Measurements from ENCODE around the gene NOL7. TPM values are rescaled to one million over a fixed set of nuclear protein-coding genes. Genes with fewer than 3 reads are reported as not detected.

NOL7 gene
- total and polyA plus RNA-seq, 2 experiments from 2014 or later = 97.2 to 251 TPM

- Histone ChIP-seq H3K79me2 (replicated peaks; ENCODE audit: insufficient read depth) (no peaks in the 10 kb centered on the region), H3K27me3 (ENCODE audit: insufficient read depth) (no peaks in the 10 kb centered on the region), H3K27ac (ENCODE audit: low read depth) (no peak overlapping the region), H3F3A (replicated peaks; ENCODE audit: low read depth) (no peaks in the 10 kb centered on the region; the same call in 1 of the 2 replicates), H3K4me2 (no peak overlapping the region), H3K36me3 (ENCODE audit: insufficient read depth) (peaks cover 5% of the 10 kb centered on the region; the same call in 1 of the 2 replicates), H2AFZ (no peak overlapping the region), H3K4me1 (ENCODE audit: insufficient read depth) (no peaks in the 10 kb centered on the region), H3K9me2 (ENCODE audit: insufficient read depth) (no peaks in the 10 kb centered on the region), H3K4me3 (no peak overlapping the region), H4K20me1 (replicated peaks; ENCODE audit: insufficient read depth) (no peaks in the 10 kb centered on the region)
- Mint-ChIP-seq H3K4me1 (0 out of 3 replicates have a peak, but pooled peaks cover 2% of the 10 kb centered on the region), H3K36me3 (ENCODE audit: low read depth) (peaks cover 23% of the 10 kb centered on the region), H3K27me3 (ENCODE audit: insufficient read depth, low read depth, poor library complexity) (no peaks in the 10 kb centered on the region), H3K4me3 (no peak overlapping the region), H3K9me3 (no peaks in the 10 kb centered on the region), H3K27ac (no peak overlapping the region)
- TF ChIP-seq EZH2phosphoT487 (IDR thresholded peaks at IDR 0.05; ENCODE audit: unreplicated experiment) (no peak), STAT1 (IDR thresholded peaks at IDR 0.05; ENCODE audit: unreplicated experiment) (no peak), CREB1 (CRISPR knock-in tag; IDR thresholded peaks at IDR 0.05; ENCODE audit: low read depth) (no peak), EZH2 (IDR thresholded peaks at IDR 0.05; ENCODE audit: low read depth, unreplicated experiment) (no peak), POLR2AphosphoS5 (IDR thresholded peaks at IDR 0.05; ENCODE audit: low read depth) (no peak), NANOG (IDR thresholded peaks at IDR 0.05; ENCODE audit: borderline replicate concordance) (no peak), ZNF331 (CRISPR knock-in tag; IDR thresholded peaks at IDR 0.05; ENCODE audit: low read depth) (no peak), JUNB (IDR thresholded peaks at IDR 0.05; ENCODE audit: unreplicated experiment) (no peak), REST (IDR thresholded peaks at IDR 0.05; ENCODE audit: unreplicated experiment) (no peak), ZNF114 (CRISPR knock-in tag; IDR thresholded peaks at IDR 0.05) (no peak)
- TF ChIP-seq, protein P1, sequence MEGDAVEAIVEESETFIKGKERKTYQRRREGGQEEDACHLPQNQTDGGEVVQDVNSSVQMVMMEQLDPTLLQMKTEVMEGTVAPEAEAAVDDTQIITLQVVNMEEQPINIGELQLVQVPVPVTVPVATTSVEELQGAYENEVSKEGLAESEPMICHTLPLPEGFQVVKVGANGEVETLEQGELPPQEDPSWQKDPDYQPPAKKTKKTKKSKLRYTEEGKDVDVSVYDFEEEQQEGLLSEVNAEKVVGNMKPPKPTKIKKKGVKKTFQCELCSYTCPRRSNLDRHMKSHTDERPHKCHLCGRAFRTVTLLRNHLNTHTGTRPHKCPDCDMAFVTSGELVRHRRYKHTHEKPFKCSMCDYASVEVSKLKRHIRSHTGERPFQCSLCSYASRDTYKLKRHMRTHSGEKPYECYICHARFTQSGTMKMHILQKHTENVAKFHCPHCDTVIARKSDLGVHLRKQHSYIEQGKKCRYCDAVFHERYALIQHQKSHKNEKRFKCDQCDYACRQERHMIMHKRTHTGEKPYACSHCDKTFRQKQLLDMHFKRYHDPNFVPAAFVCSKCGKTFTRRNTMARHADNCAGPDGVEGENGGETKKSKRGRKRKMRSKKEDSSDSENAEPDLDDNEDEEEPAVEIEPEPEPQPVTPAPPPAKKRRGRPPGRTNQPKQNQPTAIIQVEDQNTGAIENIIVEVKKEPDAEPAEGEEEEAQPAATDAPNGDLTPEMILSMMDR (conservative IDR thresholded peaks at IDR 0.05; ENCODE audit: low read depth in 2 of 2) = no peak
- TF ChIP-seq, protein P2, sequence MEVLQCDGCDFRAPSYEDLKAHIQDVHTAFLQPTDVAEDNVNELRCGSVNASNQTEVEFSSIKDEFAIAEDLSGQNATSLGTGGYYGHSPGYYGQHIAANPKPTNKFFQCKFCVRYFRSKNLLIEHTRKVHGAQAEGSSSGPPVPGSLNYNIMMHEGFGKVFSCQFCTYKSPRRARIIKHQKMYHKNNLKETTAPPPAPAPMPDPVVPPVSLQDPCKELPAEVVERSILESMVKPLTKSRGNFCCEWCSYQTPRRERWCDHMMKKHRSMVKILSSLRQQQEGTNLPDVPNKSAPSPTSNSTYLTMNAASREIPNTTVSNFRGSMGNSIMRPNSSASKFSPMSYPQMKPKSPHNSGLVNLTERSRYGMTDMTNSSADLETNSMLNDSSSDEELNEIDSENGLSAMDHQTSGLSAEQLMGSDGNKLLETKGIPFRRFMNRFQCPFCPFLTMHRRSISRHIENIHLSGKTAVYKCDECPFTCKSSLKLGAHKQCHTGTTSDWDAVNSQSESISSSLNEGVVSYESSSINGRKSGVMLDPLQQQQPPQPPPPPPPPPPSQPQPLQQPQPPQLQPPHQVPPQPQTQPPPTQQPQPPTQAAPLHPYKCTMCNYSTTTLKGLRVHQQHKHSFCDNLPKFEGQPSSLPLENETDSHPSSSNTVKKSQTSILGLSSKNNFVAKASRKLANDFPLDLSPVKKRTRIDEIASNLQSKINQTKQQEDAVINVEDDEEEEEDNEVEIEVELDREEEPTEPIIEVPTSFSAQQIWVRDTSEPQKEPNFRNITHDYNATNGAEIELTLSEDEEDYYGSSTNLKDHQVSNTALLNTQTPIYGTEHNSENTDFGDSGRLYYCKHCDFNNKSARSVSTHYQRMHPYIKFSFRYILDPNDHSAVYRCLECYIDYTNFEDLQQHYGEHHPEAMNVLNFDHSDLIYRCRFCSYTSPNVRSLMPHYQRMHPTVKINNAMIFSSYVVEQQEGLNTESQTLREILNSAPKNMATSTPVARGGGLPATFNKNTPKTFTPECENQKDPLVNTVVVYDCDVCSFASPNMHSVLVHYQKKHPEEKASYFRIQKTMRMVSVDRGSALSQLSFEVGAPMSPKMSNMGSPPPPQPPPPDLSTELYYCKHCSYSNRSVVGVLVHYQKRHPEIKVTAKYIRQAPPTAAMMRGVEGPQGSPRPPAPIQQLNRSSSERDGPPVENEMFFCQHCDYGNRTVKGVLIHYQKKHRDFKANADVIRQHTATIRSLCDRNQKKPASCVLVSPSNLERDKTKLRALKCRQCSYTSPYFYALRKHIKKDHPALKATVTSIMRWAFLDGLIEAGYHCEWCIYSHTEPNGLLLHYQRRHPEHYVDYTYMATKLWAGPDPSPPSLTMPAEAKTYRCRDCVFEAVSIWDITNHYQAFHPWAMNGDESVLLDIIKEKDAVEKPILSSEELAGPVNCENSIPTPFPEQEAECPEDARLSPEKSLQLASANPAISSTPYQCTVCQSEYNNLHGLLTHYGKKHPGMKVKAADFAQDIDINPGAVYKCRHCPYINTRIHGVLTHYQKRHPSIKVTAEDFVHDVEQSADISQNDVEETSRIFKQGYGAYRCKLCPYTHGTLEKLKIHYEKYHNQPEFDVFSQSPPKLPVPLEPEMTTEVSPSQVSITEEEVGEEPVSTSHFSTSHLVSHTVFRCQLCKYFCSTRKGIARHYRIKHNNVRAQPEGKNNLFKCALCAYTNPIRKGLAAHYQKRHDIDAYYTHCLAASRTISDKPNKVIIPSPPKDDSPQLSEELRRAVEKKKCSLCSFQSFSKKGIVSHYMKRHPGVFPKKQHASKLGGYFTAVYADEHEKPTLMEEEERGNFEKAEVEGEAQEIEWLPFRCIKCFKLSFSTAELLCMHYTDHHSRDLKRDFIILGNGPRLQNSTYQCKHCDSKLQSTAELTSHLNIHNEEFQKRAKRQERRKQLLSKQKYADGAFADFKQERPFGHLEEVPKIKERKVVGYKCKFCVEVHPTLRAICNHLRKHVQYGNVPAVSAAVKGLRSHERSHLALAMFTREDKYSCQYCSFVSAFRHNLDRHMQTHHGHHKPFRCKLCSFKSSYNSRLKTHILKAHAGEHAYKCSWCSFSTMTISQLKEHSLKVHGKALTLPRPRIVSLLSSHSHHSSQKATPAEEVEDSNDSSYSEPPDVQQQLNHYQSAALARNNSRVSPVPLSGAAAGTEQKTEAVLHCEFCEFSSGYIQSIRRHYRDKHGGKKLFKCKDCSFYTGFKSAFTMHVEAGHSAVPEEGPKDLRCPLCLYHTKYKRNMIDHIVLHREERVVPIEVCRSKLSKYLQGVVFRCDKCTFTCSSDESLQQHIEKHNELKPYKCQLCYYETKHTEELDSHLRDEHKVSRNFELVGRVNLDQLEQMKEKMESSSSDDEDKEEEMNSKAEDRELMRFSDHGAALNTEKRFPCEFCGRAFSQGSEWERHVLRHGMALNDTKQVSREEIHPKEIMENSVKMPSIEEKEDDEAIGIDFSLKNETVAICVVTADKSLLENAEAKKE (CRISPR knock-in tag; IDR thresholded peaks at IDR 0.05) = no peak
- TF ChIP-seq, protein P3, sequence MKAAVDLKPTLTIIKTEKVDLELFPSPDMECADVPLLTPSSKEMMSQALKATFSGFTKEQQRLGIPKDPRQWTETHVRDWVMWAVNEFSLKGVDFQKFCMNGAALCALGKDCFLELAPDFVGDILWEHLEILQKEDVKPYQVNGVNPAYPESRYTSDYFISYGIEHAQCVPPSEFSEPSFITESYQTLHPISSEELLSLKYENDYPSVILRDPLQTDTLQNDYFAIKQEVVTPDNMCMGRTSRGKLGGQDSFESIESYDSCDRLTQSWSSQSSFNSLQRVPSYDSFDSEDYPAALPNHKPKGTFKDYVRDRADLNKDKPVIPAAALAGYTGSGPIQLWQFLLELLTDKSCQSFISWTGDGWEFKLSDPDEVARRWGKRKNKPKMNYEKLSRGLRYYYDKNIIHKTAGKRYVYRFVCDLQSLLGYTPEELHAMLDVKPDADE (IDR thresholded peaks at IDR 0.05) = no peak
- ATAC-seq (no peak), DNase-seq (ENCODE audit: low spot score) (no peak)
Measured at GRCh38 chr6:13589801-13590200, 25.3 kb upstream of the NOL7 start.
